ENCODE data around the gene SYTL3. TPM values are rescaled to one million over a fixed set of nuclear protein-coding genes. Genes with fewer than 3 reads are reported as not detected.

SYTL3 gene
- total RNA-seq, 1 experiment from 2014 or later = 0.28 TPM

- TF ChIP-seq ZNF532 (CRISPR knock-in tag; IDR thresholded peaks at IDR 0.05; ENCODE audit: borderline replicate concordance) = no peak
- TF ChIP-seq ESRRA (CRISPR knock-in tag; IDR thresholded peaks at IDR 0.05; ENCODE audit: borderline replicate concordance) = no peak
- TF ChIP-seq FOXP1 (CRISPR knock-in tag; IDR thresholded peaks at IDR 0.05; ENCODE audit: borderline replicate concordance) = no peak
- no peak for TF ChIP-seq JAZF1 (CRISPR knock-in tag; IDR thresholded peaks at IDR 0.05)
- no peak for TF ChIP-seq MAX (CRISPR knock-in tag; IDR thresholded peaks at IDR 0.05)
- TF ChIP-seq NR1H2 (CRISPR knock-in tag; IDR thresholded peaks at IDR 0.05) = no peak
These were observed 37.0 kb downstream of the SYTL3 start (continued) for GRCh38 chr6:158686791-158687381.

- no peak overlapping the region for H3K4me3 Mint-ChIP-seq
- TF ChIP-seq IRF2 (CRISPR knock-in tag; IDR thresholded peaks at IDR 0.05; ENCODE audit: borderline replicate concordance, low read depth) = no peak
- TF ChIP-seq ETV6 (CRISPR knock-in tag; IDR thresholded peaks at IDR 0.05) = no peak
- no peak for TF ChIP-seq ZNF671 (CRISPR knock-in tag; IDR thresholded peaks at IDR 0.05)
- no peak for TF ChIP-seq ZNF121 (CRISPR knock-in tag; IDR thresholded peaks at IDR 0.05)
- no peak for TF ChIP-seq E2F1 (CRISPR knock-in tag; IDR thresholded peaks at IDR 0.05)
- TF ChIP-seq TP53 (CRISPR knock-in tag; IDR thresholded peaks at IDR 0.05) = no peak
- no peak for TF ChIP-seq JAZF1 (CRISPR knock-in tag; IDR thresholded peaks at IDR 0.05)
- TF ChIP-seq FOXP4 (CRISPR knock-in tag; IDR thresholded peaks at IDR 0.05) = no peak
- TF ChIP-seq KAT7 (CRISPR knock-in tag; IDR thresholded peaks at IDR 0.05; ENCODE audit: borderline replicate concordance) = no peak
- no peak for TF ChIP-seq TEAD1 (CRISPR knock-in tag; IDR thresholded peaks at IDR 0.05)
- H3K36me3 Mint-ChIP-seq = no peaks in the 10 kb centered on the region
- peaks cover 17% of the 10 kb centered on the region for H3K4me1 Mint-ChIP-seq
- H3K27ac Mint-ChIP-seq = no peak overlapping the region
- ATAC-seq (no peak), DNase-seq (ENCODE audit: low spot score) (no peak)
- no peaks in the 10 kb centered on the region; the same call in 1 of the 2 replicates for H3K27me3 Mint-ChIP-seq (ENCODE audit: low read depth)
- CTCF ChIA-PET = interaction anchor here (1.3 kb wide), 1 partner anchor 27 kb away, joined by 3 read pairs; no protein-coding TSS in a partner anchor
- POLR2A ChIA-PET = no interaction called here
- H3K9me3 Mint-ChIP-seq = no peaks in the 10 kb centered on the region
These were observed 37.7 kb downstream of the SYTL3 start for GRCh38 chr6:158687506-158687905.

- Mint-ChIP-seq H3K9me3 (no peaks in the 10 kb centered on the region), H3K4me1 (peaks cover 13% of the 10 kb centered on the region), H3K27me3 (ENCODE audit: low read depth) (no peaks in the 10 kb centered on the region; the same call in 1 of the 2 replicates), H3K4me3 (no peak overlapping the region), H3K36me3 (no peaks in the 10 kb centered on the region), H3K27ac (no peak overlapping the region)
- ChIA-PET POLR2A (no interaction called here), CTCF (interaction anchor here (1.0 kb wide), 1 partner anchor 16 kb away, joined by 3 read pairs; no protein-coding TSS in a partner anchor)
- DNase-seq (ENCODE audit: low spot score) (no peak), ATAC-seq (no peak)
- TF ChIP-seq FOXP1 (CRISPR knock-in tag; IDR thresholded peaks at IDR 0.05; ENCODE audit: borderline replicate concordance) (no peak), ZNF425 (CRISPR knock-in tag; conservative IDR thresholded peaks at IDR 0.05) (no peak), RELA (CRISPR knock-in tag; IDR thresholded peaks at IDR 0.05; ENCODE audit: borderline replicate concordance) (no peak), ZBTB43 (CRISPR knock-in tag; IDR thresholded peaks at IDR 0.05) (no peak)
These were observed 39.0 kb downstream of the SYTL3 start for GRCh38 chr6:158688860-158689259.

All from WTC11 (cell line).